GM21447 (cell line): ENCODE results near the gene DNASE2.

ENCODE experiments used
- ATAC-seq: cut with Tn5 transposase; IDR thresholded peaks from one replicate; pipeline ENCODE4 v1.9.1; 2021; ENCODE audit not compliant: unreplicated experiment

The DNASE2 gene

GRCh38 chr19:12886969-12887747, 5.9 kb upstream of the DNASE2 start, which contains the start of gene KLF1:
KLF1 (minus strand) TSS chr19:12887201; CDS start chr19:12887140, 61 bp downstream.
- ATAC-seq = no peak

- ATAC-seq = no peak
Measured at GRCh38 chr19:12886651-12886968, 5.4 kb upstream of the DNASE2 start.

- ATAC-seq = no peak
Measured at GRCh38 chr19:12885749-12886650, 4.8 kb upstream of the DNASE2 start.

- ATAC-seq = no peak
Measured at GRCh38 chr19:12884926-12885748, 3.9 kb upstream of the DNASE2 start.

- no peak for ATAC-seq
Measured at GRCh38 chr19:12884627-12884925, 3.3 kb upstream of the DNASE2 start.

GRCh38 chr19:12884202-12884601, 3.0 kb upstream of the DNASE2 start:
- ATAC-seq = no peak

- no peak for ATAC-seq
Measured at GRCh38 chr19:12882589-12882988, 1.3 kb upstream of the DNASE2 start.

- peak; percentile 26 for ATAC-seq
Measured at GRCh38 chr19:12880551-12881171, 588 bp downstream of the DNASE2 start.

GRCh38 chr19:12875086-12875485, 6.2 kb downstream of the DNASE2 start:
- no peak for ATAC-seq

GRCh38 chr19:12873891-12874745, 7.1 kb downstream of the DNASE2 start:
- ATAC-seq = no peak

GRCh38 chr19:12872941-12873890, 8.0 kb downstream of the DNASE2 start:
- no peak for ATAC-seq

- no peak for ATAC-seq
Measured at GRCh38 chr19:12872255-12872654, 9.0 kb downstream of the DNASE2 start.

- ATAC-seq = no peak
Measured at GRCh38 chr19:12871681-12872080, 9.6 kb downstream of the DNASE2 start.

GRCh38 chr19:12868540-12869112, 12.6 kb downstream of the DNASE2 start:
- ATAC-seq = no peak

GRCh38 chr19:12867120-12868099, 13.8 kb downstream of the DNASE2 start:
- no peak for ATAC-seq

- no peak for ATAC-seq
Measured at GRCh38 chr19:12866416-12867119, 14.7 kb downstream of the DNASE2 start.
